HepG2 (cell line): ENCODE data around the gene SRCAP. TPM values are rescaled to one million over a fixed set of nuclear protein-coding genes. Genes with fewer than 3 reads are reported as not detected.
A peak's percentile ranks its signal among the peaks of the same experiment; 100 is the strongest.

Experiments used
- ATF7 ChIP-seq, 2 experiments: fragments of 450-650 bp in 1 of 2; sonication (generic) in 1 of 2; formaldehyde crosslinking in 1 of 2; IDR thresholded peaks; 2 replicates each; pipeline versions ENCODE4 v1.4.0 to v1.6.1; 2016 to 2020; ENCODE audit warnings: antibody characterized with exemption in 1 of 2, mild to moderate bottlenecking in 1 of 2, missing genetic modification reagents in 1 of 2
- BCL3 ChIP-seq: sonication (generic); formaldehyde crosslinking; IDR thresholded peaks from 2 replicates; pipeline ENCODE4 v1.5.1; 2020; ENCODE audit warnings: mild to moderate bottlenecking, missing genetic modification reagents, moderate library complexity
- CHD4 ChIP-seq: fragments of 200-600 bp; sonication (generic); IDR thresholded peaks from 2 replicates; pipeline ENCODE4 v1.7.0; 2017; ENCODE audit warnings: mild to moderate bottlenecking, low read length, borderline replicate concordance
- FOXP1 ChIP-seq, 2 experiments: fragments of 450-650 bp in 1 of 2; IDR thresholded peaks; 2 replicates each; pipeline ENCODE4 v1.6.1; 2017 to 2018; ENCODE audit warnings: antibody characterized with exemption in 1 of 2
- HHEX ChIP-seq: IDR thresholded peaks from 2 replicates; pipeline ENCODE4 v1.6.1; 2016; ENCODE audit warnings: control low read depth
- HIC2 ChIP-seq: sonication (generic); formaldehyde crosslinking; IDR thresholded peaks from 2 replicates; pipeline ENCODE4 v1.9.0; 2022; ENCODE audit warnings: low read depth, missing genetic modification reagents
- HOXA5 ChIP-seq: sonication (generic); formaldehyde crosslinking; IDR thresholded peaks from 2 replicates; pipeline ENCODE4 v1.4.0; 2020; ENCODE audit warnings: missing genetic modification reagents
- MIXL1 ChIP-seq: IDR thresholded peaks from 2 replicates; pipeline ENCODE4 v1.6.1; 2016
- POLR2A ChIP-seq, 2 experiments: IDR thresholded peaks; 2 replicates each; pipeline ENCODE4 v1.6.1; 2011; ENCODE audit warnings: low read depth in 2 of 2, low read length in 2 of 2, mild to moderate bottlenecking in 1 of 2, moderate library complexity in 1 of 2; ENCODE audit not compliant: insufficient read depth in 1 of 2
- RFX1 ChIP-seq: fragments of 450-650 bp; IDR thresholded peaks from 2 replicates; pipeline ENCODE4 v1.6.1; 2017
- RXRA ChIP-seq: sonication (generic); formaldehyde crosslinking; IDR thresholded peaks from 2 replicates; pipeline ENCODE4 v1.5.1; 2020; ENCODE audit warnings: missing genetic modification reagents
- SAFB2 ChIP-seq: sonication (generic); formaldehyde crosslinking; IDR thresholded peaks from 2 replicates; pipeline ENCODE4 v1.5.1; 2020; ENCODE audit warnings: missing genetic modification reagents, low read depth, mild to moderate bottlenecking, borderline replicate concordance
- SNAPC4 ChIP-seq: sonication (generic); formaldehyde crosslinking; IDR thresholded peaks from 2 replicates; pipeline ENCODE4 v1.4.0; 2020; ENCODE audit warnings: mild to moderate bottlenecking, missing genetic modification reagents
- TCF12 ChIP-seq, 2 experiments: fragments of 450-650 bp in 1 of 2; sonication (generic) in 1 of 2; formaldehyde crosslinking in 1 of 2; IDR thresholded peaks; 2 replicates each; pipeline versions ENCODE4 v1.6.1 to v1.8.0; 2017 to 2022; ENCODE audit warnings: antibody characterized with exemption in 1 of 2, mild to moderate bottlenecking in 1 of 2, missing genetic modification reagents in 1 of 2, moderate library complexity in 1 of 2
- ZMYM3 ChIP-seq: sonication (generic); formaldehyde crosslinking; IDR thresholded peaks from 2 replicates; pipeline ENCODE4 v1.5.1; 2020; ENCODE audit warnings: mild to moderate bottlenecking, missing genetic modification reagents
- ZNF496 ChIP-seq: sonication (generic); formaldehyde crosslinking; IDR thresholded peaks from 2 replicates; pipeline ENCODE4 v1.8.1; 2023; ENCODE audit warnings: mild to moderate bottlenecking, moderate library complexity, missing genetic modification reagents; ENCODE audit not compliant: insufficient replicate concordance
- ZNF607 ChIP-seq: sonication (generic); formaldehyde crosslinking; IDR thresholded peaks from 2 replicates; pipeline ENCODE4 v1.5.1; 2020; ENCODE audit warnings: missing genetic modification reagents, mild to moderate bottlenecking, borderline replicate concordance
- ZNF747 ChIP-seq: sonication (generic); formaldehyde crosslinking; IDR thresholded peaks from 2 replicates; pipeline ENCODE4 v1.8.1; 2023; ENCODE audit warnings: missing genetic modification reagents, mild to moderate bottlenecking, borderline replicate concordance
- polyA plus RNA-seq, 8 experiments: library from polyadenylated mRNA; depleted of rRNA in 3 of 8; stranded (reverse) in 7 of 8; unstranded in 1 of 8; fragments of >200 nt; fragmentation: Illumina TruSeq in 4 of 8; extraction: Trizol in 4 of 8; gene quantifications; 2 replicates each; pipeline versions ENCODE4 v1.2.1 to v1.2.3, GENCODE V29; 2011 to 2016; ENCODE audit warnings: low read depth in 4 of 8, missing spikeins in 1 of 8, mixed read lengths in 1 of 8; ENCODE audit not compliant: insufficient read depth in 1 of 8
- total RNA-seq, 5 experiments: library from RNA; depleted of rRNA; stranded (reverse); fragments of >200 nt; fragmentation: Illumina TruSeq; extraction: Trizol; gene quantifications; 2 replicates each; pipeline ENCODE4 v1.2.3, GENCODE V29; 2016; ENCODE audit warnings: low read depth in 1 of 5
- TF ChIP-seq, protein P1 (sequence below): sonication (generic); formaldehyde crosslinking; IDR thresholded peaks from 2 replicates; pipeline ENCODE4 v1.4.0; 2020; ENCODE audit warnings: missing genetic modification reagents

The SRCAP gene
- total and polyA plus RNA-seq, 2 of the 13 experiments (the other 11 are each of a cell fraction or from before 2014, with no cell fraction given): 4.9 to 9.0 TPM

GRCh38 chr16:30787613-30788378 lies 88.8 kb downstream of the SRCAP start (continued):
- TF ChIP-seq HOXA5 (0 out of 2 replicates have a peak, but pooled peaks have one; percentile 7), ZNF747 (no peak), SAFB2 (CRISPR knock-in tag) (peak; percentile 2; the same call in 1 of the 2 replicates), POLR2A (IDR thresholded peaks at IDR 0.05; ENCODE audit: insufficient read depth in 1 of 2, low read depth in 2 of 2, low read length in 2 of 2) (peak in 1 of 2 experiments; percentile 46; a peak in 1 of 4 replicates), ATF7 (IDR thresholded peaks at IDR 0.05) (no peak), ATF7 (CRISPR knock-in tag; IDR thresholded peaks at IDR 0.05) (no peak), MIXL1 (peak; percentile 63; the same call in 1 of the 2 replicates), ZNF607 (CRISPR knock-in tag) (0 out of 2 replicates have a peak, but pooled peaks have one; percentile 22), TCF12 (IDR thresholded peaks at IDR 0.05) (no peak), TCF12 (CRISPR knock-in tag; IDR thresholded peaks at IDR 0.05) (0 out of 2 replicates have a peak, but pooled peaks have one; percentile 20), FOXP1 (IDR thresholded peaks at IDR 0.05) (no peak), FOXP1 (CRISPR knock-in tag; IDR thresholded peaks at IDR 0.05) (peak; percentile 24; the same call in 1 of the 2 replicates), CHD4 (peak; percentile 62; the same call in 1 of the 2 replicates), ZMYM3 (0 out of 2 replicates have a peak, but pooled peaks have one; percentile 68), RFX1 (no peak), RXRA (CRISPR knock-in tag) (0 out of 2 replicates have a peak, but pooled peaks have one; percentile 17), HIC2 (CRISPR knock-in tag) (no peak; the same call in 1 of the 2 replicates), BCL3 (CRISPR knock-in tag) (peak; percentile 58; the same call in 1 of the 2 replicates), HHEX (CRISPR knock-in tag) (0 out of 2 replicates have a peak, but pooled peaks have one; percentile 40), ZNF496 (no peak), SNAPC4 (CRISPR knock-in tag) (0 out of 2 replicates have a peak, but pooled peaks have one; percentile 8)
- TF ChIP-seq, protein P1, sequence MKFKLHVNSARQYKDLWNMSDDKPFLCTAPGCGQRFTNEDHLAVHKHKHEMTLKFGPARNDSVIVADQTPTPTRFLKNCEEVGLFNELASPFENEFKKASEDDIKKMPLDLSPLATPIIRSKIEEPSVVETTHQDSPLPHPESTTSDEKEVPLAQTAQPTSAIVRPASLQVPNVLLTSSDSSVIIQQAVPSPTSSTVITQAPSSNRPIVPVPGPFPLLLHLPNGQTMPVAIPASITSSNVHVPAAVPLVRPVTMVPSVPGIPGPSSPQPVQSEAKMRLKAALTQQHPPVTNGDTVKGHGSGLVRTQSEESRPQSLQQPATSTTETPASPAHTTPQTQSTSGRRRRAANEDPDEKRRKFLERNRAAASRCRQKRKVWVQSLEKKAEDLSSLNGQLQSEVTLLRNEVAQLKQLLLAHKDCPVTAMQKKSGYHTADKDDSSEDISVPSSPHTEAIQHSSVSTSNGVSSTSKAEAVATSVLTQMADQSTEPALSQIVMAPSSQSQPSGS: no peak
